ENCODE measurements around the gene SPECC1. TPM values are rescaled to one million over a fixed set of nuclear protein-coding genes. Genes with fewer than 3 reads are reported as not detected.

SPECC1 gene
- total and polyA plus RNA-seq, 2 donors (not counting 3 experiments of a cell fraction or from before 2014, with no cell fraction given), result 5.3 to 20.4 TPM

DNA sequence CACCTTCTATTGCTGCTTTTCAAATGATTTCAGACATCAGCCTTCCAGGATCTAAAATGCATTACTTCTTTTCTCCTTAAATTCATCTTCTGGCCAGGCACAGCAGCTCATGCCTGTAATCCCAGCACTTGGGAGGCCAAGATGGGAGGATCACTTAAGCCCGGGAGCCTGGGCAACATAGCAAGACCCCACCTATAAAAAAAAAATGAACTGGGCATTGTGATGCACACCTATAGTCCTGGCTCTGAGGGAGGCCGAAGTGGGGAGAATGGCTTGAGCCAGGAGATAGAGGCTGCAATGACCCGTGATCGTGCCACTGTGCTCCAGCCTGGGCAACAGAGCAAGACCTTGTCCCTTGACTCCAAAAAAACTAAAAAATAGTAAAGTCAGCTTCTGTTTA lies 208.5 kb downstream of the SPECC1 start:
- Histone ChIP-seq H3K36me3 (ENCODE audit: control insufficient read depth in 2 of 2, extremely low read depth in 1 of 2, insufficient read depth in 2 of 2, low read length in 2 of 2) (no peaks in the 10 kb centered on the region), H4K20me1 (replicated peaks; ENCODE audit: control insufficient read depth, extremely low read depth, insufficient read depth, low read length) (no peaks in the 10 kb centered on the region), H3K27me3 (ENCODE audit: control insufficient read depth in 2 of 2, insufficient read depth in 2 of 2, low read length in 2 of 2) (no peaks in the 10 kb centered on the region), H3K4me1 (ENCODE audit: control insufficient read depth, extremely low read depth, insufficient read depth, low read length) (no peaks in the 10 kb centered on the region), H3K9ac (replicated peaks; ENCODE audit: extremely low read depth, insufficient read depth, low read length) (no peak overlapping the region), H3K27ac (ENCODE audit: insufficient read depth, low read depth, low read length) (no peak overlapping the region), H3K79me2 (ENCODE audit: control insufficient read depth, insufficient read depth, low read length) (no peaks in the 10 kb centered on the region), H3K4me2 (ENCODE audit: insufficient read depth, low read length) (no peak overlapping the region), H2AFZ (ENCODE audit: low read depth, low read length) (no peak overlapping the region), H3K9me1 (replicated peaks; ENCODE audit: control insufficient read depth, extremely low read depth, insufficient read depth, low read length) (no peaks in the 10 kb centered on the region), H3K4me3 (replicated peaks in 1 of 3; ENCODE audit: insufficient read depth in 1 of 3, low read depth in 1 of 3, low read length in 3 of 3) (no peak overlapping the region), H3K9me3 (replicated peaks; ENCODE audit: control insufficient read depth, insufficient read depth, low read length) (no peaks in the 10 kb centered on the region)
- dilution Hi-C loops (cut with MboI; ENCODE audit: extremely low pct_ligation_motif_present, low sequenced_read_pairs) (no loop called here), intact Hi-C loops (cut with micrococcal nuclease) (no loop called here)
- ChIA-PET CTCF (interaction anchor here (2.2 kb wide), 1 partner anchor 9 kb away, joined by 6 read pairs; no protein-coding TSS in a partner anchor), POLR2A (no interaction called here)
- TF ChIP-seq, protein P1, sequence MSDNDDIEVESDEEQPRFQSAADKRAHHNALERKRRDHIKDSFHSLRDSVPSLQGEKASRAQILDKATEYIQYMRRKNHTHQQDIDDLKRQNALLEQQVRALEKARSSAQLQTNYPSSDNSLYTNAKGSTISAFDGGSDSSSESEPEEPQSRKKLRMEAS (IDR thresholded peaks at IDR 0.05; ENCODE audit: insufficient read depth, insufficient read length), result no peak
- TF ChIP-seq GATA2 (IDR thresholded peaks at IDR 0.05; ENCODE audit: insufficient read depth, insufficient read length, low read depth, low read length), result no peak
- no peak for TF ChIP-seq MYC (IDR thresholded peaks at IDR 0.05; ENCODE audit: low read depth, low read length)
- TF ChIP-seq EZH2 (IDR thresholded peaks at IDR 0.05; ENCODE audit: borderline replicate concordance, low read depth, low read length, severe bottlenecking), result no peak
- no peak for TF ChIP-seq FOS (IDR thresholded peaks at IDR 0.05; ENCODE audit: borderline replicate concordance, insufficient read depth, low read length)
- no peak for TF ChIP-seq POLR2AphosphoS5 (IDR thresholded peaks at IDR 0.05; ENCODE audit: insufficient read depth, low read depth, low read length)
- TF ChIP-seq JUN (IDR thresholded peaks at IDR 0.05; ENCODE audit: borderline replicate concordance, insufficient read depth, insufficient read length, low read depth), result no peak
- TF ChIP-seq, protein P2, sequence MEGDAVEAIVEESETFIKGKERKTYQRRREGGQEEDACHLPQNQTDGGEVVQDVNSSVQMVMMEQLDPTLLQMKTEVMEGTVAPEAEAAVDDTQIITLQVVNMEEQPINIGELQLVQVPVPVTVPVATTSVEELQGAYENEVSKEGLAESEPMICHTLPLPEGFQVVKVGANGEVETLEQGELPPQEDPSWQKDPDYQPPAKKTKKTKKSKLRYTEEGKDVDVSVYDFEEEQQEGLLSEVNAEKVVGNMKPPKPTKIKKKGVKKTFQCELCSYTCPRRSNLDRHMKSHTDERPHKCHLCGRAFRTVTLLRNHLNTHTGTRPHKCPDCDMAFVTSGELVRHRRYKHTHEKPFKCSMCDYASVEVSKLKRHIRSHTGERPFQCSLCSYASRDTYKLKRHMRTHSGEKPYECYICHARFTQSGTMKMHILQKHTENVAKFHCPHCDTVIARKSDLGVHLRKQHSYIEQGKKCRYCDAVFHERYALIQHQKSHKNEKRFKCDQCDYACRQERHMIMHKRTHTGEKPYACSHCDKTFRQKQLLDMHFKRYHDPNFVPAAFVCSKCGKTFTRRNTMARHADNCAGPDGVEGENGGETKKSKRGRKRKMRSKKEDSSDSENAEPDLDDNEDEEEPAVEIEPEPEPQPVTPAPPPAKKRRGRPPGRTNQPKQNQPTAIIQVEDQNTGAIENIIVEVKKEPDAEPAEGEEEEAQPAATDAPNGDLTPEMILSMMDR (IDR thresholded peaks at IDR 0.05; ENCODE audit: extremely low read depth in 1 of 2, insufficient read depth in 1 of 2, low read depth in 1 of 2, low read length in 2 of 2), result no peak
- no peak for TF ChIP-seq POLR2A (IDR thresholded peaks at IDR 0.05; ENCODE audit: low read depth, low read length)
- DNase-seq (ENCODE audit: low read depth, low spot score) (no peak), FAIRE-seq (no peak)
- no TSS peak for BruUV-seq (replicated peaks)
